ENCODE measurements around the gene TKTL1.

TKTL1 gene

DNA sequence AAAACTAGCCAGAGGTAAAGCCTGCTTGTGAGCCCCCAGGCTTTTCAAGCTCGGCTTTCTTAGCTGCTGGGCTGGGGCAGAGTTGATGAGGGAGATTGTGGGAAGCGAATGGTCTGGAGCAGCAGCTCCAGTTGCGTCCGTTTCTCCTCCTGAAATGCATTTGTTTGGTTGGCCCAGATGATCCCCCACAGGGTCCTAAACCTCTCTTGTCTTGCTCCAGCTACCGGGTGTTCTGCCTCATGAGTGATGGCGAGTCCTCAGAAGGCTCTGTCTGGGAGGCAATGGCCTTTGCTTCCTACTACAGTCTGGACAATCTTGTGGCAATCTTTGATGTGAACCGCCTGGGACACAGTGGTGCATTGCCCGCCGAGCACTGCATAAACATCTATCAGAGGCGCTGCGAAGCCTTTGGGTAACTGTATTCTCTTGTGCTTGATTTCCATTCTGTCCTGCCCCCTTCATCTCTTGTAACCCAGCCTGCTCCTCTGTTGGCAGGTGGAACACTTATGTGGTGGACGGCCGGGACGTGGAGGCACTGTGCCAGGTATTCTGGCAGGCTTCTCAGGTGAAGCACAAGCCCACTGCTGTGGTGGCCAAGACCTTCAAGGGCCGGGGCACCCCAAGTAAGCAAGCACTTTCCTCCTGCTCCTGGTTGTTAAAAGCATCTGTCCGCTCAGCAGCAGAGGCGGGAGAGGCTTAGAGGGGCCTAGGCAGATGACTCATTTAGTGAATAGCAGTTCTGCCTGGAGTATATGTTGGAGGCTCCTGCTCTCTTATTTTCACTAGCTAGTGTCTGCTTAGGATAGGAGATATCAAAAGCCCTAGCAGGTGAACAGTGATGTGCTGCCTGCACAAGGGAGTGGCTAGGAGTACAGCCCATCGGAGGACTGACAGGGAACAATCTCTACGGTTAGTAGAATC is 15.3 kb downstream of the TKTL1 start:
- H3K9ac ChIP-seq (ENCODE audit: low read length) = no peak overlapping the region
- TF ChIP-seq, protein P1, sequence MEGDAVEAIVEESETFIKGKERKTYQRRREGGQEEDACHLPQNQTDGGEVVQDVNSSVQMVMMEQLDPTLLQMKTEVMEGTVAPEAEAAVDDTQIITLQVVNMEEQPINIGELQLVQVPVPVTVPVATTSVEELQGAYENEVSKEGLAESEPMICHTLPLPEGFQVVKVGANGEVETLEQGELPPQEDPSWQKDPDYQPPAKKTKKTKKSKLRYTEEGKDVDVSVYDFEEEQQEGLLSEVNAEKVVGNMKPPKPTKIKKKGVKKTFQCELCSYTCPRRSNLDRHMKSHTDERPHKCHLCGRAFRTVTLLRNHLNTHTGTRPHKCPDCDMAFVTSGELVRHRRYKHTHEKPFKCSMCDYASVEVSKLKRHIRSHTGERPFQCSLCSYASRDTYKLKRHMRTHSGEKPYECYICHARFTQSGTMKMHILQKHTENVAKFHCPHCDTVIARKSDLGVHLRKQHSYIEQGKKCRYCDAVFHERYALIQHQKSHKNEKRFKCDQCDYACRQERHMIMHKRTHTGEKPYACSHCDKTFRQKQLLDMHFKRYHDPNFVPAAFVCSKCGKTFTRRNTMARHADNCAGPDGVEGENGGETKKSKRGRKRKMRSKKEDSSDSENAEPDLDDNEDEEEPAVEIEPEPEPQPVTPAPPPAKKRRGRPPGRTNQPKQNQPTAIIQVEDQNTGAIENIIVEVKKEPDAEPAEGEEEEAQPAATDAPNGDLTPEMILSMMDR (IDR thresholded peaks at IDR 0.05; ENCODE audit: insufficient read depth, low read length, poor library complexity, severe bottlenecking) = no peak
- no peak for TF ChIP-seq EZH2phosphoT487 (conservative IDR thresholded peaks at IDR 0.05; ENCODE audit: low read length)

DNA sequence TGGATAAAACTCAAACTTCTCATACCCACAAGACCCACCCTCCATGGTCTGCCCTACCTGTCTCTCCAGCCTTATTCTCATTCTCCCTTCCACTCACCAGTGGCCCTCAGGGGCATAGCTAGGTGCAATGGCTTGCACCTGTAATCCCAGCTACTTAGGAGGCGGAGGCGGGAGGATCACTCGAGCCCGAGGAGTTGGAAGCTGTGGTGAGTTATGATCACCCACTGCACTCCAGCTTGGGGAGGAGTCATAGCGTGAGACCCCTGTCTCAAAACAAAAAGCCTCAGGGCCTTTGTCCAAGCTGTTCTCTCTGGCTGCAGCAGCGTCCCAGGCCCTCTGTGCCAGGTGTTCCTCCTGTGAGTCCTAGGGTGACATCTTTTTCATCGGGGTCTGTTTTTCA is 16.5 kb downstream of the TKTL1 start:
- Histone ChIP-seq H3F3A (ENCODE audit: insufficient read depth) (no peaks in the 10 kb centered on the region), H3K36me3 (ENCODE audit: low read length) (no peaks in the 10 kb centered on the region), H3K27ac (ENCODE audit: low read depth, low read length) (no peak overlapping the region), H3K9me3 (ENCODE audit: insufficient read depth, low read length) (no peaks in the 10 kb centered on the region), H3K27me3 (ENCODE audit: low read length) (no peaks in the 10 kb centered on the region), H2AFZ (ENCODE audit: low read depth, low read length, severe bottlenecking) (no peak overlapping the region), H3K4me2 (ENCODE audit: low read depth, low read length, poor library complexity, severe bottlenecking) (no peak overlapping the region), H4K20me1 (ENCODE audit: low read depth, low read length) (no peaks in the 10 kb centered on the region), H3K9me2 (replicated peaks; ENCODE audit: insufficient read depth, low read length) (no peaks in the 10 kb centered on the region), H3K4me3 (ENCODE audit: insufficient read depth, low read length, poor library complexity, severe bottlenecking) (no peak overlapping the region), H3K9ac (ENCODE audit: low read length) (no peak overlapping the region), H3K79me2 (ENCODE audit: insufficient read depth, low read length) (no peaks in the 10 kb centered on the region)
- TF ChIP-seq, protein P1 (IDR thresholded peaks at IDR 0.05; ENCODE audit: insufficient read depth, low read length, poor library complexity, severe bottlenecking) = no peak
- TF ChIP-seq EZH2phosphoT487 (conservative IDR thresholded peaks at IDR 0.05; ENCODE audit: low read length) = no peak

More for the DNA sequence above, 15.3 kb downstream of the TKTL1 start:
- Histone ChIP-seq H3K79me2 (ENCODE audit: insufficient read depth, low read length) (no peaks in the 10 kb centered on the region), H3K9me3 (ENCODE audit: insufficient read depth, low read length) (no peaks in the 10 kb centered on the region), H3F3A (ENCODE audit: insufficient read depth) (no peaks in the 10 kb centered on the region), H4K20me1 (ENCODE audit: low read depth, low read length) (no peaks in the 10 kb centered on the region), H3K4me3 (ENCODE audit: insufficient read depth, low read length, poor library complexity, severe bottlenecking) (no peak overlapping the region), H3K9me2 (replicated peaks; ENCODE audit: insufficient read depth, low read length) (no peaks in the 10 kb centered on the region), H3K4me2 (ENCODE audit: low read depth, low read length, poor library complexity, severe bottlenecking) (no peak overlapping the region), H3K27me3 (ENCODE audit: low read length) (no peaks in the 10 kb centered on the region), H3K36me3 (ENCODE audit: low read length) (no peaks in the 10 kb centered on the region), H3K27ac (ENCODE audit: low read depth, low read length) (no peak overlapping the region), H2AFZ (ENCODE audit: low read depth, low read length, severe bottlenecking) (no peak overlapping the region)

GRCh38 chrX:154313147-154313546 is 17.6 kb downstream of the TKTL1 start:
- H3K36me3 ChIP-seq (ENCODE audit: low read length) = no peaks in the 10 kb centered on the region
- no peak overlapping the region for H3K27ac ChIP-seq (ENCODE audit: low read depth, low read length)
- TF ChIP-seq EZH2phosphoT487 (conservative IDR thresholded peaks at IDR 0.05; ENCODE audit: low read length) = no peak
- TF ChIP-seq, protein P1 (IDR thresholded peaks at IDR 0.05; ENCODE audit: insufficient read depth, low read length, poor library complexity, severe bottlenecking) = no peak
- H3K9ac ChIP-seq (ENCODE audit: low read length) = no peak overlapping the region
- H2AFZ ChIP-seq (ENCODE audit: low read depth, low read length, severe bottlenecking) = no peak overlapping the region
- no peak overlapping the region for H3K4me3 ChIP-seq (ENCODE audit: insufficient read depth, low read length, poor library complexity, severe bottlenecking)
- H3K79me2 ChIP-seq (ENCODE audit: insufficient read depth, low read length) = no peaks in the 10 kb centered on the region
- no peaks in the 10 kb centered on the region for H3K9me2 ChIP-seq (replicated peaks; ENCODE audit: insufficient read depth, low read length)
- no peaks in the 10 kb centered on the region for H3F3A ChIP-seq (ENCODE audit: insufficient read depth)
- no peaks in the 10 kb centered on the region for H3K27me3 ChIP-seq (ENCODE audit: low read length)
- H3K4me2 ChIP-seq (ENCODE audit: low read depth, low read length, poor library complexity, severe bottlenecking) = no peak overlapping the region
- no peaks in the 10 kb centered on the region for H4K20me1 ChIP-seq (ENCODE audit: low read depth, low read length)
- H3K9me3 ChIP-seq (ENCODE audit: insufficient read depth, low read length) = no peaks in the 10 kb centered on the region
